ENCODE results near the gene EIF4G2. TPM values are rescaled to one million over a fixed set of nuclear protein-coding genes. Genes with fewer than 3 reads are reported as not detected.

The EIF4G2 gene
- total RNA-seq (100 to 1,000 TPM; 288 to 475 (median 332) TPM), polyA plus RNA-seq (100 to 1,000 TPM in 1 of 2 donors, 10 to 100 TPM in 1; 88.6 to 191 TPM)

DNA sequence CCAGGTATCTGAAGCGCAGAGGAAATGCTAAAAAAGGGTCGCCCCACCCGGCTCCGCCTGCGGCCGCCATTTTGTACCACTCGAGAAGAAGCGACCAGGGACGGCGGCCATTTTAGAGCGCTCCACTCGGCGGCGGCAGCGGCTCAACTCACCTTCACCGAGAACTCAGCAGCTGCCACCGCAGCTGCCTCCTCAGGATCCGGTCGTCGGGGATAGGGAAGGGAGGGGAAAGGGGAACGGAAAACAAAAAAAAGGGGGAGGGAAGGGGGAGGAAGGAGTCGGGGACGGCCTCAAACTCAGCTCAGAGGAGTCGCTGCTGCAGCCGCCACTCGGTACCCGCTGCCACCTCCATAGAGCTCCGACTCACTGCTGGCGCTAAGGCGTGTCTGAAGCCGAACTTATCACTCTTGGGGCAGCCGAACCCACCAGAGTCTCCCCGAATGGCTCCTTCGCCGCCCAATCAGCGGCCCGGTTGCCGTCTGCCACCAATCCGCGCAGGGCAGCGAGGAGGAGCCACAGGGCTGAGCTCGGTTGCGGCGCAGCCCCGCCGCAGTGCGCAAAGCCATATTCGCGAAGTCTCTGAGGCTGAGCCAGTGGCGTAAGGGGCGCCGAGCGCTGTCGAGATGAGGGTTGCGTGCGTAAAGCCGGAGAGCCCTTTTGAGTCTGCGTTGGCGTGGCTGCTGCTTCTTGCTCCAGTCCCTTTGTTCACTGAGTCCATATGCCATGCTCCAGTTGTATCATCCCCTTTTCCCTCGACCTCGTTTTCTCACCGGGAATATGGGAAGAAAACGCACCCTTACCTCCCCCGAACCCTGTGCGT, at the start of gene EIF4G2:
Gene EIF4G2, minus strand, starts transcription at position 374 of the 820 bp plus-strand sequence.
- peak; percentile 91 to 98 (median 93) for ATAC-seq
- H3K4me1 ChIP-seq, result peaks cover 22 to 40% (median 25%) of the 10 kb centered on the region in 3 donors
- intact Hi-C loops (cut with DNase I), result no loop called here
- H3K9me3 ChIP-seq, result no peaks in the 10 kb centered on the region
- peak within 1 kb of the TSS; percentile 89 to 100 (median 96) for H3K27ac ChIP-seq
- 0 to 1% methylated on average over 61 to 65 of the region's 65 CpGs for WGBS, 2 donors
- no peaks in the 10 kb centered on the region for H3K27me3 ChIP-seq
- TF ChIP-seq, protein P1, sequence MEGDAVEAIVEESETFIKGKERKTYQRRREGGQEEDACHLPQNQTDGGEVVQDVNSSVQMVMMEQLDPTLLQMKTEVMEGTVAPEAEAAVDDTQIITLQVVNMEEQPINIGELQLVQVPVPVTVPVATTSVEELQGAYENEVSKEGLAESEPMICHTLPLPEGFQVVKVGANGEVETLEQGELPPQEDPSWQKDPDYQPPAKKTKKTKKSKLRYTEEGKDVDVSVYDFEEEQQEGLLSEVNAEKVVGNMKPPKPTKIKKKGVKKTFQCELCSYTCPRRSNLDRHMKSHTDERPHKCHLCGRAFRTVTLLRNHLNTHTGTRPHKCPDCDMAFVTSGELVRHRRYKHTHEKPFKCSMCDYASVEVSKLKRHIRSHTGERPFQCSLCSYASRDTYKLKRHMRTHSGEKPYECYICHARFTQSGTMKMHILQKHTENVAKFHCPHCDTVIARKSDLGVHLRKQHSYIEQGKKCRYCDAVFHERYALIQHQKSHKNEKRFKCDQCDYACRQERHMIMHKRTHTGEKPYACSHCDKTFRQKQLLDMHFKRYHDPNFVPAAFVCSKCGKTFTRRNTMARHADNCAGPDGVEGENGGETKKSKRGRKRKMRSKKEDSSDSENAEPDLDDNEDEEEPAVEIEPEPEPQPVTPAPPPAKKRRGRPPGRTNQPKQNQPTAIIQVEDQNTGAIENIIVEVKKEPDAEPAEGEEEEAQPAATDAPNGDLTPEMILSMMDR (IDR thresholded peaks at IDR 0.05), result no peak
- DNase-seq, result peak; percentile 98 to 99 (median 98)
- peak within 1 kb of the TSS; percentile 87 to 100 (median 94) for H3K4me3 ChIP-seq
- FAIRE-seq, result peak; percentile 92
- H3K36me3 ChIP-seq, result peaks cover 7 to 32% (median 23%) of the 10 kb centered on the region in 3 donors

DNA sequence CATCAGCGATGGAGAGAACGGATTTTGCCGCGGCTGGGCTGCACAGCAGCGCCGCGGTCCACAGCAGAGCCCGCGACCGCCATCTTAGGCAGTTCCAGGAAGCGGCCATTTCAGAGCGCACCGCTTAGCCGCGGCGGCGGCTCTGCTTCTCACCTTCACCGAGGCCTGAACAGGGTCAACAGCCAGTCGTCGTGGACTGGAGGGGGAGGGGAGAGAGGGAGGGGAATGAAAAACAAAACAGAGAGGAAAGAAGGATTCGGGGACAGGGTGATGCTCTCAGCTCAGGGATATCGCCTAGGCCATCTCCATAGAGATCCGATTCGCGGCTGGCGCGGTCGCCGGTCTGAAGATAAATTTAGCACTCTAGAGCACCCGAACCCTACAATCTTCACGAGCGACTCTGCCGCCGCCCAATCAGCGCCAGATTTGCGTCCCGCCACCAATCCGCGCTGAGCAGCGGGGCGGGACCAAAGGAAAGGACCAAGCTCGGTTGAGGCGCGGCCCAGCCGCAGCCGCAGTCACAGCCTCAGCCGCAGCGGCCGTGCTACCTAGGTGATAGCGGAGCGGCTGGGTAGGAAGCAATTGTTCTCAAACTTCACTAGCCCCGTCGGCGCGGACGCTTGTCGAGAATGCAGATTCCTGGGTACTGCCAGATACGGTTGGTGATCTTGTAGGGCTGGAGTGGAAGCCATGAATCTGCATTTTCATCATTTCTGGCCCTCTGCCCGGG, 49.1 kb upstream of the EIF4G2 start, which contains the start of gene ZBED5:
Gene ZBED5, minus strand, starts transcription at position 345 of the 730 bp plus-strand sequence. CDS start 3,108 bp downstream, outside the sequence.
- Histone ChIP-seq H3K27me3 (no peaks in the 10 kb centered on the region), H3K4me1 (peaks cover 0 to 23% (median 7%) of the 10 kb centered on the region in 3 donors), H3K9me3 (no peaks in the 10 kb centered on the region), H3K4me3 (peak within 1 kb of the TSS; percentile 58 to 79 (median 68)), H3K36me3 (peaks cover 0 to 14% (median 6%) of the 10 kb centered on the region in 3 donors), H3K27ac (peak within 1 kb of the TSS; percentile 81 to 98 (median 93))
- TF ChIP-seq, protein P1 (IDR thresholded peaks at IDR 0.05), result no peak
- ATAC-seq (peak; percentile 93 to 96 (median 94)), DNase-seq (peak; percentile 94 to 97 (median 95)), FAIRE-seq (peak; percentile 43)
- 0% methylated on average over 59 of the region's 59 CpGs for whole genome bisulfite sequencing, 2 donors
- intact Hi-C loops (cut with DNase I), result no loop called here

DNA sequence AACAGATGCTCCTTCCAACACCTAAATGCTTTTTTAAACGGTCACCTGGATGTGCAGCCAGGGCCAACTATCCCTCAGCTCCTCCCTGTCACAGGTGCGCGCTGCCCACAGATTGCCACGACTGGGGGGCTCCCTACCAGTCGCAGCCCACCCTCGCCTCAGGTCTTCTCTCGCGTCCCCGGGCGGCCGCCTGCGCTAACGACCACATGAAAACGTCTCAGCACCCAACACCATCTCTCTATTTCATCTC, 48.7 kb upstream of the EIF4G2 start:
- H3K4me1 ChIP-seq, result peaks cover 0 to 23% (median 7%) of the 10 kb centered on the region in 3 donors
- intact Hi-C loops (cut with DNase I), result no loop called here
- TF ChIP-seq, protein P1 (IDR thresholded peaks at IDR 0.05), result no peak
- 0% methylated on average over 14 of the region's 14 CpGs for WGBS, 2 donors
- no peaks in the 10 kb centered on the region for H3K9me3 ChIP-seq
- no peaks in the 10 kb centered on the region for H3K27me3 ChIP-seq
- no peak for FAIRE-seq
- peak in 2 of 6 donors; percentile 41 to 43 for DNase-seq
- ATAC-seq, result peak in 2 of 4 donors; percentile 6 to 8
- peak overlapping the region; percentile 81 to 98 (median 93) for H3K27ac ChIP-seq
- peak overlapping the region; percentile 58 to 79 (median 68) for H3K4me3 ChIP-seq
- peaks cover 0 to 18% (median 6%) of the 10 kb centered on the region in 3 donors for H3K36me3 ChIP-seq

DNA sequence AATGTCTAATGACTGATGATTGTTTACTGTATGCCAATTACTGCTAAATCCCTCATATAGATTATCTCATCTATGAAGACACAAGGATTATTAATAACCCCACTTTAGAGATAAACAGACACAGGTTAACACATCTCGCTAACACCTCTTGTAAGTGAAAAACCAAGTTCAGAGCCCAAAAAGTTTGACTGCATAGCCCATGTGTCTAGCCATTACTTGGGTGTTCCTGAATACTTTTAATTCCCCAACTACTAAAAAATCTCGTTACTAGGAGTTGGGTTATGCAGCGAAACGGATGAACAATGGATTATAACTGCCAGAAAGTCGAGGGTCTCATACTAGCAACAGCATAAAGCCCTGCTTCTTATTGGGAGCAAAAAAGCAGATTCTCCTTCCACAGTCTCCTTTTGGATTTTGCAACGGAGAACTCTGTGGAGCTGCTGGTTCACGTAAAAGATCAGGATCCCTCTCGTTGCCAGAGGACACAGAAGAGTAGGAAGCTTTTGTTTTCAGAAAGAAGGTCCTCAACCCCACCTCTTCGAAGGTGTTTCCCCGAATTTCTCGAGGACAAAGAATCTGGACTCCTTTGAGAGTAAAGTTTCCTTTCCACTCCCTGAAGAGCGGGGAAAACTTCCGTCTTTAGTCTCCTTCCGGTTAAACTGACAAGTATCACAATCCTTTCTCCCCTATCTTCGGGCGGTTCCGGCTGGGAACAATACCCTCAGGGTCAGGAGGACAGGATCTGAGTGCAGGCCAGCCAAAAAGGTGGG, 48.1 kb upstream of the EIF4G2 start:
- ATAC-seq (peak; percentile 25 to 40 (median 36)), DNase-seq (peak in 1 of 6 donors; percentile 29), FAIRE-seq (no peak)
- Histone ChIP-seq H3K9me3 (no peaks in the 10 kb centered on the region), H3K4me3 (peak overlapping the region; percentile 58 to 79 (median 68)), H3K4me1 (peaks cover 0 to 23% (median 7%) of the 10 kb centered on the region in 3 donors), H3K27ac (peak overlapping the region; percentile 81 to 98 (median 93)), H3K36me3 (peaks cover 0 to 18% (median 6%) of the 10 kb centered on the region in 3 donors), H3K27me3 (no peaks in the 10 kb centered on the region)
- TF ChIP-seq, protein P1 (IDR thresholded peaks at IDR 0.05), result no peak
- intact Hi-C loops (cut with DNase I), result no loop called here
- WGBS, 2 donors, result 2% methylated on average over 17 of the region's 17 CpGs
